HL-60 (cell line): ENCODE data around the gene GRK5.

Experiments
- CTCF ChIP-seq: IDR thresholded peaks from one replicate; pipeline ENCODE4 v1.5.1; 2011; ENCODE audit warnings: low read length, control low read depth, inconsistent platforms; ENCODE audit not compliant: insufficient read depth
- POLR2AphosphoS5 ChIP-seq: IDR thresholded peaks from 2 replicates; pipeline ENCODE4 v1.6.1; 2012; ENCODE audit warnings: low read depth

GRCh38 chr10:119505131-119505551 lies 297.8 kb downstream of the GRK5 start:
- TF ChIP-seq POLR2AphosphoS5 (no peak), CTCF (no peak)
